Stimulated activated CD8-positive, alpha-beta memory T cell treated with anti-CD3 and anti-CD28 coated beads, Interleukin-15, amount 100 ng/mL, for 48 hours (primary cell): ENCODE data around the gene STK16.
"Not testable (repeated sequence)": the region's sequence is repeated elsewhere in the genome, so short reads cannot be mapped to it uniquely, and the experiment has no call there.

Experiments used
- DNase-seq, 2 donors: peaks; one replicate each; pipeline ENCODE4 v3.0.0-alpha.2; 2020; ENCODE audit warnings: low read depth in 2 of 2

The STK16 gene

DNA sequence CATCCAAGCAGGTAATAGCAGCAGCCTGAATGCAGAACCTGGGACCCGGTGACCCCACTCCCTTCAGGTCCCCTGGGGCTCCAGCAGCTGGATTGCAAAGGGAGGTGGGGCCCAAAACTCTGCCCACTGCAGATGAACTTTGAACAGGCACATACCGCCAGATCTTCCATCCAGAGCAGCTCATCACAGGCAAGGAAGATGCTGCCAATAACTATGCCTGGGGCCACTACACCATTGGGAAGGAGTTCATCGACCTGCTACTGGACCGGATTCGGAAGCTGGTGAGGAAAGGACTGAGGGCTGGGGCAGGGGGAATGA is 24.7 kb downstream of the STK16 start:
- no peak for DNase-seq

DNA sequence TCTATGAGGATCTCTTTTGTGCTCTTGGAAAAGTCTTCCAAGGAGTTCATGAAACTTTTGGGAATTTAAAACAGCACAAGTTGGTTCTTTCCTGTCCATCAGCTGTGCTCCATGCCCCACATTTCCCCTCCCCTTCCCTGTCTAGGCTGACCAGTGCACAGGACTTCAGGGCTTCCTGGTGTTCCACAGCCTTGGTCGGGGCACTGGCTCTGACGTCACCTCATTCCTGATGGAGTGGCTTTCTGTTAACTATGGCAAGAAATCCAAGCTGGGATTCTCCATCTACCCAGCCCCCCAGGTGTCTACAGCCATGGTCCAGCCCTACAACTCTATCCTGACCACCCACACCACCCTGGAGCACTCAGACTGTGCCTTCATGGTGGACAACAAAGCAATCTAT is 25.7 kb downstream of the STK16 start:
- DNase-seq, result no peak

DNA sequence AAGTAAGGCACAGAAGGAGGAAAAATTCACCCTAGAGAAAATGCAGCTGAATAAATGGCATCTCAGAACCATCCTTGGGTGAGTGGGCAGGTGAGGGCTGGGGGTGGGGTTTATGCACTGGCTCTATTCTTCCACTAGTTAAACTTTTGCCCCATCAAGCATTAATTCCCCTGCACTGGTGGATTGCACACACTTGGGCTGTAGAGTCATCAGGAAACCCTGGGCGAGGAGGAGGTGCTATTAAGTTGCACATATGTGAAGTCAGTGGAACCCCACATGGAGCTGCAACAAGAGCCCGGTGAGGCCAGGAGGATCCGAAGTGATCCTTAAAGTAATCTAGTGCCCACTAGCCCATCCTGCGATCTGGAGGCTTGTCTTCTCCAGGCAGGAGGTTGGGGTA is 27.1 kb downstream of the STK16 start:
- no peak for DNase-seq

DNA sequence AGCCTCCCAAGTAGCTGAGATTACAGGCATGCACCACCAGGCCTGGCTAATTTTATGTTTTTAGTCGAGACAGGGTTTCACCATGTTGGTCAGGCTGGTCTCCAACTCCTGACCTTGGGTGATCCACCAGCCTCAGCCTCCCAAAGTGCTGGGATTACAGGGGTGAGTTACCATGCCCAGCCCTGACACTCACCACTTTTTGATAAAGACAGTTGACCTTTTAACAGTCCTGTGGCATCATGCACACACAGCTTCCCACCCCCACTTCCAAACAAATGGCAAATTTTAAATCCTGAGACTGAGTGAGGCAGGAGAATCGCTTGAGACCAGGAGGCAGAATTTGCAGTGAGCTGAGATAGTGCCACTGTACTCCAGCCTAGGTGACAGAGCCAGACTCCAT is 27.7 kb downstream of the STK16 start:
- DNase-seq, result no peak

DNA sequence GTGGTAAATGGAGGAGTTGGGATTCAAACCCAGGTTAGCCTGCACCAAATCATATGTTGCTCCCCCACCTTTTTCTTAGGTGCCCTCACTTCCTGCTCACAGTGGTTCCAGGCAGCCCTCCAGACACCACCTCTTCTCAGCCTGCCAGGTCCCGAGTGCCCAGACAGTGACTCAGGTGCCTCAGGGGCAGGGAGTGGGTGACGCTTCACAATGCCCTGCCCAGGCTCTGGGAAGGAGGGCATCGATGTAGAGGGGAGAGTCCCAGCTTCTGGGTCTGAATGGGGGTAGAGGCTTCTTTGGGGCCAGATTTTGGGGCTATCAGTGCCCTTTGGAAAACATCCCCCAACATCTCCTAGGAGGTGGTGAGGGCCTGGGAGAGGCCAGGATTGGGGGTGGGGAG is 28.7 kb downstream of the STK16 start:
- DNase-seq, result no peak

DNA sequence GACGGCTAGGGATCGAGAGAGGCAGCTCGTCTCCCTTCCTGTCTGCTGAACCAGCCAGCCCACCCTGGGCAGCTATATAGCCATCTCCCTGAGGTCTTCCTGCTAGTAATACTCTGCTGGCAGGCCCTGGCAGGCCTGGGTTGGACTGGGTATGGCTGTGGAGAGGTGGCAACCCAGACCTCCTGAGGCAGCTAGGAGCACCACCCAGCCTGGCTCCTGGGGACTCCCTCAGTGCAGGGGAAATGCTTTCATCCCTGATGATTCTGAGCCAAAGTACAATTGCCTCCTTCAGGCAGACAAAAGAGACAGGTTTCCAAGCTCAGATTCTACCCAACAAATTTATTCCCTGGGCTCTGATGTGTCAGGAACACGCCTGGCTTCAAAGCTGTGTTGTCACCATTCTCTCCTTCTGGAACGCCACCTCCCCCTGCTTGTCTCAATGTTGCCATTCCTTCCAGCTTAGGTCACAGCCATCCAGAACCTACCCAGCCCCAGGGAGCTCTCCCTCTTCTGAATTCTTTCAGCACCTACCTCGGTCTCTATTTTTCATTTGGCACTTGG is 29.2 kb downstream of the STK16 start:
- DNase-seq, result no peak

DNA sequence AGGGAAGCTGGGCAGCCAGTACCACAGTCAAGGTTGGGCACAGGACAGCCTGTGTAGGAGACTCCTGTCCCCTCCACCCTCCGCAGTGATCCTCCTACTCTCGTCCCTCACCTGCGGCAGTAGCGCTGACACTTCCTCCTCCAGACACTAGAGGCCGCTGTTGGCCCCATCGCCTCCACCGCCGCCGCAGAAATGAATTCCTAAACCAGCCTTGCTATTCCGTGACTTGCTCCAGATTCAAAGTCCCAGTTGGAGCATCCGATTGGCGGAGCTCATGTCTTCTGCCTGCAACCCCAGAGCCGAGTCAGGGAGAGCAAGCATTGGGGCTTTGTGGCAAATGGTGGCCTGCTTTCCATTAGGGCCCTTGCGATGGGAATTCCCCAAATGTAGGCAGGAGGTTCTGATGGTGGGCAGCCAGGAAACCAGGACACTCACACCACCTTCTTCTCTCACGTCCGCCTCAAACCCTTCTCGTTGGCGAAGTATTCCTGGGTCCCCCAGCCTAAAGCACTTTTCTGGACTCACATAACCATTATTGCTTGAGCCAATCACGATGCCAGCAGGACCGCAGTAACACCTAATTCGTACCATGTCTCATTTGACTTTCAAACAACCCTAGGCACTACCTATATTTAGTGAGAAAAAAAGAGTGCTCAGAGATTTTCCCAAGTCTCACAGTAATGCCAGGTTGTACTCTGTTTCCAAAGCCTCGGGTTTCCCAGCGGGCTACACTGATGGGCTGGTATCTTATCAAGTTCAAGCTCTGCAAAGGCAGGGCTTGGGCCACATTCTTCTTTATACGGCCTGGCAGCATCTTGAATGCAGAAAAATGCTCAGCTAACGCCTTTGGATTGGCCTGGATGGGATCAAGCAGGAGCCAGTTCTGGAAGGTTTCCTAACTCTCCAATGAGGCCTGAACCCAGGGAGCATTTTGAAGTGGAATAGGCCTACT is 32.7 kb downstream of the STK16 start:
- DNase-seq, result peak; percentile 45 to 65

DNA sequence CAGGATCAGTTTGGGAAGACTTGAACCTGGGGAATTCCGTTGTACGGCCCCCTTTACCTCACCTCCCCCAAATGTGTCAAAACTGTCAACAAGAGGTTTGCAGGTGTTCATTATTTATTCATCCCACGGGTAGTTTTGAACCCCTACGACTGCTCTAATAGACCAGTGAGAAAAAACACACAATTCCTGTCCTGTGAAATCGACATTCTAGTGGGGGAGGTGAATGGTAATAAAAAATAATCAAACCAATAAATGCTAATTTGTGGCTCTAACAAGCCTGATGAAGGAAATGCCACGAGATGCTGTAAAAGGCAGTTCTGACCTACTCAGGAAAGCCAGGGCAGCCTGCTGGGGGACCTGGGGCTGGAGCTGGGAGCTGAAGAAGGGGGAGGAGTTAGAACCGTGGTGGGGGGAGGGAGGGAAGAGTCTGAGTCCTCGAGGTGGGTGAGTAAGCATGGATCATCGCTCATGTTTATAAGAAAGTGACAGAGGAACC is 33.4 kb downstream of the STK16 start:
- DNase-seq, result no peak

DNA sequence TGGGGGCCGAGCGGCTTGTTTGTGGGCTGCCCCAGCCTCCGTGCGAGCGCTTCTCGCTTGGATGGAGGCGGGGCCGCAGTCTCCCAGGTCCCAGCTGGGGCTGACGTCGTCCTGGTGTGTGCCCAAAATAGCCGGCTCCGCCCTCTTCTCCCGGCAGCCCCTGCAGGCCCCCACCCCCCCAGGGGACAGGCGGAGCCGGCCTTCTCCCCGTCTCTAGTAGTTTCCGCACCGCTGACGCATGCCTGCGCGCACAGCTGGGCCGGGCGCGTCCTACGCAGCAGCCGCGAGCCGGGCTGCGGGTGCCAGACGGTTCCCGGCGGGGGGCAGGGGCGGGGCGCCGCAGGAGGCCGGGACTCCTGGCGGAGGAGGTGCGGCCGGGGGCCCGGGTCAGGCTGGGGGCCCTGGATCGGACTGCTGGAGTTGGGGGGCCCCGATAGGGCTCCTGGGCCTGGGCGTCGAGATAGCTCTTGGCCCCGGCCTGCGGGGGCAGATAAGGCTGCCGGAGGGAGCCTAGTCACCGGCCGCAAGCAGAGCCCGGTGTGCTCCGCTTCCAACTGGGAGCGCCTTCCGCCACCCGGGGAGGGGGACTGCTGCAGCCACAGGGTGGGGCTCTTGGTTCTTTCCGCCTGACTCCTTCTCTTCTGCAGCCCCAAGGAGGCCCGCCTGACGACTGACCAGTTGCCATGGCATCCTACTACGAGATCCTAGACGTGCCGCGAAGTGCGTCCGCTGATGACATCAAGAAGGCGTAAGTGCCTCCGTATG is 34.1 kb downstream of the STK16 start, which contains the start of gene DNAJB2:
Gene DNAJB2 (plus strand): TSS at position 216 of the 765 bp plus-strand sequence. CDS start 468 bp downstream, at position 684.
- DNase-seq, result peak; percentile 100

DNA sequence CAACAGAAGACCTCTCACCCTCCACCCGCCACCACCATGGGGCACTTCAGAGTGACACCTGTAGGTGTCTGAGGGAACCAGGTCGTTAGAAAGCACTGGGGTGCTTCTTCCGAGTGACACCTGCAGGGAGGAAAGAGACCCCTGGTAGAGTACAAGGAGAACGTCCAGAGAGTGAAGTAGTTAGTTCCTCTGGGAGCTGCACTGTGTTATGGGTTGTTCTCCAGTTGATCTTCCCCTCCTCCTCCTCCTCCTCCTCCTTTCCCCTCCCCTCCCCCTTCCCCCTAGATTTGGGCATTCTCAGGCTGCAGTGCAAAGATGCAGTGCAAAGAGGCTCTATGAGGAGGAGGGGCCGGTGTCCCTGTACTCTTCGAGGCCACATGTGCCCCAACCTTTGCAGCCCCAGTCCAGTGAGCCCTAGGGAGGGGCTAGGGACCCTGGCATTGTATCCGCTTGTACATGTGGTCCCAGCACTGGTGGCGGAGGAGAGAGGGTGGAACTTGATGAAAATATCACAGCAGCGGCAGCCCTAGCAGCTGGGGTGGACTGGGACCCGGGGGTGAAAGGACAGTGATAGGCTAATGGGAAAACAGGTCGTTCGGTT is 34.7 kb downstream of the STK16 start:
- DNase-seq, result no peak

DNA sequence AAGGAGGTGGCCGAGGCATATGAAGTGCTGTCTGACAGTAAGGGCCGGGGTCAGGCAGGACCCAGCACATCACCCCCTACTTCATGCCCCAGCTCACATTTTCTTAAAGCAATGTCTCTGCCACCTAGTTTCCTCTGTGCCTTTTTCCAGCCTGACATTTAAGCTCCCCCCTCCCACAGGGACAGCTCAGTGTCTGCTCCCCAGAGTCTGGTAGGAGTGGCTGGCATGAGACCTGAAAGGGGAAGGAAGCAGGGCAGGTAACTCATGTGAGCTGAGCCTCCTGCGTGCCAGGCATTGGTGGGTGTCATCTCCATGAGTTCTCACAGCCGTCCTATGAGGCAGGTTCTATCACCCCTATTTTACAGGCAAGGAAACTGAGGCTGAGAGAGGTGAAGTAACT is 35.4 kb downstream of the STK16 start:
- no peak for DNase-seq

DNA sequence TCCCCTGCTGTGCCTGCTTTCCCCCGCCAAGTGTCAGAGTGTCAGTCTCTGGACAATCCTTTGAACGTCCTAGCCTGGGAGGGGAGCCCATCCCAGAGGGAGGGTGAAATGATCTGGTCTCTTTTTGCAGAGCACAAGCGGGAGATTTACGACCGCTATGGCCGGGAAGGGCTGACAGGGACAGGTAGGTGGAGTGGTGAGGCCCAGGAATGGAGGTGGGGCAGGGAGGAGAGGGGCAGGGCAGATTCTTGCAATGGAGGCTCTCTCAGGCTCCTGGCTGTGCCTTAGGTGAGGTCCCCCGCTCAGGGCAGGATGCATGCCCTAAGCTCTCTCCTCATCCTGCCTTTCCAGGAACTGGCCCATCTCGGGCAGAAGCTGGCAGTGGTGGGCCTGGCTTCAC is 36.3 kb downstream of the STK16 start:
- DNase-seq, result no peak

DNA sequence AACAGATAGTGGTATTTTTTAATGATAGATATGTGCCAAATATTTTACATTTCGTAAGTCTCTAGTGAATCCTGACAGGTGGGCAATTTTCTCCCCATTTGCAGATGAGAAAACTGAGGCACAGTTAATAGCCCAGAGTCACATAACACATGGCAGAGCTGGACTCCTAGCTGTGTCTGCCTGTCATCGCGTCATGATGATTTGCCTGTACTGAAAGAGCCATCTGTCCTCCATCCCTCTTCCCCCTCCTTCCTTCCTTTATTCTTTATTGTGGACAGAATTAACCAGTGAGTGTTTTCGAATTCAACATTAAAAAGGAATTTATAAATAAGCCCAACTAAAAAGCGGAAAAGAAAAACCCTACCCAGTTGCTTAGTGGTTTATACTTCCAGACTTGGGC is 37.1 kb downstream of the STK16 start:
- DNase-seq, result no peak

DNA sequence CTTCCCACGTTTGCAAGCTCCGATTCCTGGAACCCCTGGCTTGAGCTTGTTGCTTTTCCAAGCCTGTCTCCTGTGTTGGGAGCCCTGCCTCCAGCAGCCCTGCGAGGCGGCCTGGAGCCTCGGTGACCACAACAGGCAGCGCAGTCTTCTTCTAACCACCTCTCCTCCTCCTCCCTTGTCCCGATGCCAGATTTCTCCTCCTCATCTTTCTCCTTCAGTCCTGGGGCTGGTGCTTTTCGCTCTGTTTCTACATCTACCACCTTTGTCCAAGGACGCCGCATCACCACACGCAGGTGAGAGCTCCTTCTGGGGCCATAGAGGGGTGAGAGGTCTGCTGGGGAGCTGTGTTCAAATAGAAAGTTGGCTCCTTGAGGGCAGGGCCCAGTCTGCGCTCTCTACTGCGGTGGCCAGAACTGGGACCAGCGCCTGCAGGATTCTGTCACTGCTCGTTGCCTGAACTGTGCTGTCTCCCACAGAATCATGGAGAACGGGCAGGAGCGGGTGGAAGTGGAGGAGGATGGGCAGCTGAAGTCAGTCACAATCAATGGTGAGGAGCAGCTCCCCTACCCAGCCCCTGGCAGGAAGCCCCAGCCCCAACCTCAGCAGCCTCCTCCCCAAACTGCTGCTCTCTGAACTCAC is 37.8 kb downstream of the STK16 start:
- no peak for DNase-seq

DNA sequence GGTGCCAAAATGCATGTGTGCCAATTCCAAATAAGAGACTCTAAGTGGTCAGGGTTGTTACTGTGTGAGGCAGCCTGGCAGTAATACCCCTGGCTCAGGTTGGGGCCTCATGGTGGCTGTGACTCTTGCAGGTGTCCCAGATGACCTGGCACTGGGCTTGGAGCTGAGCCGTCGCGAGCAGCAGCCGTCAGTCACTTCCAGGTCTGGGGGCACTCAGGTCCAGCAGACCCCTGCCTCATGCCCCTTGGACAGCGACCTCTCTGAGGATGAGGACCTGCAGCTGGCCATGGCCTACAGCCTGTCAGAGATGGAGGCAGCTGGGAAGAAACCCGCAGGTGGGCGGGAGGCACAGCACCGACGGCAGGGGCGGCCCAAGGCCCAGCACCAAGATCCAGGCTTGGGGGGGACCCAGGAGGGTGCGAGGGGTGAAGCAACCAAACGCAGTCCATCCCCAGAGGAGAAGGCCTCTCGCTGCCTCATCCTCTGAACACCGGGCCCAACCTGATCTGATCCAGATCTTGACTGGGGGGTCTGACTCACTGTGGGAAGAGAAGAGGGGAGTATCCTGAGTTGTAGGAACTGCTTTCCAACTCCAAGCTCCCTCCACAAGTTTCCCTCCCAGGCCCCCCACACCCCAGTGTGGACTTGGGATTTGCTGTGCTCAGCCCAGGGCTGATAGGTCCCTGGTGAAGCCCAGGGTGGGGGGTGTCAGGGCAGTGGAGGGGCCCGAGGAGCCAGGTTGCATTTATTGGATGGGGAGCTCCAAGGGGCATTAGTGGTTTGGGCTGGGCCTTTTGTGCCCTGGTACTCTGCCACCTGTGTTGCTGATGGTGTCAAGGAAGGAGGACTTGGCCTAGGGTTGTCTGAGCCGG is 39.5 kb downstream of the STK16 start:
- no peak for DNase-seq

DNA sequence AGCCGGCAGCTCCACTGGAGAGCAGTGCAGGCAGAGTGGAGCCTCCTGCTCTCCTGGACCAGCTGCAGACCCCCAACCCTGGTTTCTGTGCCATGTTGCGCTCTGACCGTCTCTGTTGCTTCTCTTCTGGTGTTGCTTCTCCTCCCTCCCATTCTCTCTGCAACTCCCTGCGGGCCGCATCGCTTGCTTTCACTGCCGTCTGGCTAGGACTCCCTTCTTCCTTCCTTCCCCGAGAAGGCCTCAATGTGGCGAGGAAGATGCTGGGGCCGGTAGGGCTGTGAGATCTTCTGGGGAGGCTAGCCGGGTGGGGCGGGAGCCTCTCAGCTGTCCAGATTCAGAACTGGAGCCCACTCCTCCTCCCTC is 40.1 kb downstream of the STK16 start:
- no peak for DNase-seq

DNA sequence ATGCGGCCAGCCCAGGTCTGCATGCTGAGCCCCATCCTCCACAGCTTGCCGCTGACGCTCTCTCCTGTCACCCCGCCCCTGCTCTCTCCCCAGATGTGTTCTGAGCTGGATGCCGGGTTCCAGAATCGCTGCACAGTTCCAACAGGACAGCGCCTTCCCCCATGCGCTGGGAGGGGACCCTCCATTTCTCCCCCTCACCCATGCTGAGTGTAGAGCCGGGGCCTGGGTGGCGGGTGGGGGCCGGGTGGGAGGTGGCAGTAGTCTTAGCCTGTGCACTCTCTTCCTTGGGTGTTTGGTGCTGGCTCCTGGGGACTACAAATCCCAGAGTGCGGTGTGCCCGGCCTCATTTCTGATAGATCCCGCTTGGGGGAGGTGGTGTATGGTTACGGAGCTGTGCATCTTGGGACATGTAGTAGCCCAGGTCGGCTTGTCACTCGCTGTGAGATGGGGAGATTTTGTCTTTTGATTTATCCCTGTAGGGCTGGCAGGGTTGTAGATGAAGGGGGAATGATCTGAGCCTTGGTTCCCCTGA is 40.7 kb downstream of the STK16 start:
- DNase-seq, result no peak

DNA sequence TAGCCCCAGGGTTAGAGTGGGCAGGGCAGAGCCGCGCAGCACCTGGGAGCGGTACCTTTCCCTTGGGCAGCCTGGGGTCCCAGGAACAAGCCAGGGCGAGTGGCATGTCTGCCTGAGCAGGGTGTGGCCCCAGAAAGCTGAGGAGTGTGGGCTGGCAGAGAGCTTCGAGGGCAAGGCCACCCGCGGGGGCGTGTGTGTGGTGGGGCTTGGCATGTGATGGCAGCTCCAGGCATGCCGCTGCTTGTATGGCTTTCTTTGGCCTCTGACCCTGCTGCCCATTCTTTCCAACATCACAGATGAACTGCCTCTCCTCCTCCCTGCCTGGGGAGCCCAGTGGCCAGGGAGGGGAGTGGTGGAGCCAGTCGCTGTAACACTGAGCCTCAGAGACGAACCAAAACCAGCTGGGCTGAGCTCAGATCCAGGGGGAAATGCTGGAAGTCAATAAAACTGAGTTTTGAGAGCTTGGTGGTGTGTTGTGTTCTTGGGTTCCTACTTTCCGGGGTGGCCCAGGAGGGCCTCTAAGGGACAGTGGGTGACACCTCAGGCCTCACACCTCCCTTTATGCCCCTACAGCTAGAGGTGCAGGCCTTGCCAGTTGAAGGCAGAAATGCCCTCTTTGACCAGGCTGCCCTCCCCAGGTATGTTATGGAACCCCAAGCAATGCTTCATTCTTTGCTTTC is 41.3 kb downstream of the STK16 start:
- no peak for DNase-seq

DNA sequence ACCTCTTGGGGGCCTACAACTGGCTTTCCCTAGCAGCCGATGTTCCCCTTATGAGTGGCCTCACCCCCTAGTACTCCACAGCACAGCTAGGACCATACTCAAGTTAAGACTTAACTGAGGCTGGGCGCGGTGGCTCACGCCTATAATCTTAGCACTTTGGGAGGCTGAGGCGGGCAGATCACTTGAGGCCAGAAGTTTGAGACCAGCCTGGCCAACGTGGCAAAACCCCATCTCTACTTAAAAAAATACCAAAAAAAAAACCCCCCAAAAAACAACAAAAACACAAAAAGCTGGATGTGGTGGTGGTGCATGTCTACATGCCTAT is 41.8 kb downstream of the STK16 start:
- not testable (repeated sequence) for DNase-seq
